OCI-LY7 (cell line): Measurements from ENCODE around the gene NPAS4. TPM values are rescaled to one million over a fixed set of nuclear protein-coding genes. Genes with fewer than 3 reads are reported as not detected.
A peak's percentile ranks its signal among the peaks of the same experiment; 100 is the strongest.

ENCODE experiments used
- BruUV-seq: library from RNA; stranded (reverse); fragments of 400-500 nt; replicated peaks from 2 replicates; lab custom pipeline; 2021; lab: Mats Ljungman, UMichigan
- CTCF ChIA-PET: fragments of 300-600 bp; sonication (Branson Sonifier 250); formaldehyde crosslinking; loops from one replicate; lab custom pipeline; 2022; ENCODE audit warnings: antibody characterized with exemption; ENCODE audit not compliant: unreplicated experiment; lab: Charles Lee
- POLR2A ChIA-PET: fragments of 300-600 bp; sonication (Branson Sonifier 250); formaldehyde crosslinking; loops from one replicate; lab custom pipeline; 2022; ENCODE audit warnings: antibody characterized with exemption; lab: Charles Lee
- DNase-seq: peaks from one replicate; pipeline ENCODE4 v3.0.0-alpha.2; 2015; ENCODE audit warnings: low spot score
- H2AFZ ChIP-seq: fragments of 200-600 bp; sonication (generic), shearing (Covaris generic); 2 replicates; pipeline ENCODE4 v1.6.1; 2014; ENCODE audit warnings: mild to moderate bottlenecking, antibody characterized with exemption, low read length, moderate library complexity
- H3K27ac ChIP-seq: fragments of 200-600 bp; sonication (generic); 2 replicates; pipeline ENCODE4 v1.5.1; 2014; ENCODE audit warnings: mixed run types, low read depth, mild to moderate bottlenecking, moderate library complexity, low read length, inconsistent platforms; ENCODE audit not compliant: poor library complexity, severe bottlenecking
- H3K36me3 ChIP-seq: fragments of 200-600 bp; sonication (generic); 2 replicates; pipeline ENCODE4 v1.6.1; 2014; ENCODE audit warnings: mild to moderate bottlenecking, antibody characterized with exemption, low read length, moderate library complexity, mixed read lengths; ENCODE audit not compliant: insufficient read depth
- H3K4me1 ChIP-seq: fragments of 200-600 bp; sonication (generic); 2 replicates; pipeline ENCODE4 v1.5.1; 2014; ENCODE audit warnings: mild to moderate bottlenecking, low read length; ENCODE audit not compliant: insufficient read depth, poor library complexity, severe bottlenecking
- H3K4me2 ChIP-seq: fragments of 200-600 bp; sonication (generic); 2 replicates; pipeline ENCODE4 v1.6.1; 2014; ENCODE audit warnings: mild to moderate bottlenecking, low read length
- H3K4me3 ChIP-seq: fragments of 200-600 bp; sonication (generic); 2 replicates; pipeline ENCODE4 v1.5.1; 2014; ENCODE audit warnings: mild to moderate bottlenecking, low read depth, low read length; ENCODE audit not compliant: poor library complexity, severe bottlenecking
- H3K79me2 ChIP-seq: fragments of 200-600 bp; sonication (generic); 2 replicates; pipeline ENCODE4 v1.6.1; 2016; ENCODE audit warnings: low read depth, mild to moderate bottlenecking, low read length, moderate library complexity, mixed read lengths; ENCODE audit not compliant: insufficient read depth
- H3K9me2 ChIP-seq: fragments of 200-600 bp; sonication (generic); 2 replicates; pipeline ENCODE4 v1.6.1; 2016; ENCODE audit warnings: mild to moderate bottlenecking, low read length, mixed read lengths; ENCODE audit not compliant: insufficient read depth
- H3K9me3 ChIP-seq: fragments of 200-600 bp; sonication (generic); 2 replicates; pipeline ENCODE4 v1.6.1; 2014; ENCODE audit warnings: mild to moderate bottlenecking, mixed run types, low read length, mixed read lengths
- H4K20me1 ChIP-seq: fragments of 200-600 bp; sonication (generic); 2 replicates; pipeline ENCODE4 v1.6.1; 2014; ENCODE audit warnings: mild to moderate bottlenecking, antibody characterized with exemption, low read length, moderate library complexity, mixed read lengths; ENCODE audit not compliant: insufficient read depth
- CTCF ChIP-seq: fragments of 200-600 bp; sonication (generic); conservative IDR thresholded peaks from 2 replicates; pipeline ENCODE4 v1.5.1; 2014; ENCODE audit warnings: mild to moderate bottlenecking, antibody characterized with exemption, low read length, moderate library complexity, mixed read lengths
- EZH2phosphoT487 ChIP-seq: fragments of 200-600 bp; sonication (generic); IDR thresholded peaks from 2 replicates; pipeline ENCODE4 v1.6.1; 2018; ENCODE audit warnings: low read depth, borderline replicate concordance, mild to moderate bottlenecking, mixed run types, antibody characterized with exemption, low read length, moderate library complexity, mixed read lengths
- intact Hi-C: fragments of 100-400 bp; cut with micrococcal nuclease; formaldehyde crosslinking; loops from one replicate; pipeline ENCODE4 v1.10.0; 2022; ENCODE audit not compliant: unreplicated experiment
- total RNA-seq, 2 experiments: library from RNA; depleted of rRNA in 1 of 2; stranded (reverse); fragments of >200 nt in 1 of 2; shearing (Covaris generic) in 1 of 2; gene quantifications; 2 replicates each; pipeline ENCODE4 v1.2.3, GENCODE V29; 2014 to 2022

The NPAS4 gene
- total RNA-seq, 2 experiments from 2014 or later, result not detected

GRCh38 chr11:66408488-66409214, 12.2 kb upstream of the NPAS4 start:
- no TSS peak for BruUV-seq
- Histone ChIP-seq H2AFZ (no peak overlapping the region), H4K20me1 (no peaks in the 10 kb centered on the region), H3K27ac (no peak overlapping the region), H3K4me2 (peak overlapping the region; percentile 66), H3K4me1 (peaks cover 4% of the 10 kb centered on the region), H3K79me2 (no peaks in the 10 kb centered on the region), H3K9me3 (no peaks in the 10 kb centered on the region), H3K36me3 (no peaks in the 10 kb centered on the region), H3K4me3 (no peak overlapping the region), H3K9me2 (no peaks in the 10 kb centered on the region)
- TF ChIP-seq CTCF (peak; percentile 100), EZH2phosphoT487 (no peak)
- peak; percentile 85 for DNase-seq
- ChIA-PET CTCF (interaction anchor here (0.6 kb wide), 1 partner anchor 70 kb away, joined by 3 read pairs; no protein-coding TSS in a partner anchor), POLR2A (no interaction called here)
- intact Hi-C loops, result loop anchor here (1.0 to 5.0 kb wide), 5 partner anchors 22 to 270 kb away; no protein-coding TSS in a partner anchor

GRCh38 chr11:66409226-66409625, 11.6 kb upstream of the NPAS4 start:
- H4K20me1 ChIP-seq, result no peaks in the 10 kb centered on the region
- CTCF ChIA-PET, result interaction anchor here (0.6 kb wide), 1 partner anchor 70 kb away, joined by 3 read pairs; no protein-coding TSS in a partner anchor
- intact Hi-C loops, result loop anchor here (5.0 kb wide), 1 partner anchor 168 kb away; no protein-coding TSS in a partner anchor
- DNase-seq, result no peak
- TF ChIP-seq EZH2phosphoT487, result no peak
- POLR2A ChIA-PET, result no interaction called here
- no TSS peak for BruUV-seq
- H3K9me3 ChIP-seq, result no peaks in the 10 kb centered on the region
- peaks cover 4% of the 10 kb centered on the region for H3K4me1 ChIP-seq
- H3K79me2 ChIP-seq, result no peaks in the 10 kb centered on the region
- H2AFZ ChIP-seq, result no peak overlapping the region
- H3K36me3 ChIP-seq, result no peaks in the 10 kb centered on the region
- H3K4me3 ChIP-seq, result no peak overlapping the region
- H3K27ac ChIP-seq, result no peak overlapping the region
- H3K9me2 ChIP-seq, result no peaks in the 10 kb centered on the region
- H3K4me2 ChIP-seq, result peak overlapping the region; percentile 66; the same call in 1 of the 2 replicates

GRCh38 chr11:66410191-66410590, 10.6 kb upstream of the NPAS4 start:
- Histone ChIP-seq H3K36me3 (no peaks in the 10 kb centered on the region), H3K9me3 (no peaks in the 10 kb centered on the region), H2AFZ (no peak overlapping the region), H4K20me1 (no peaks in the 10 kb centered on the region), H3K4me2 (no peak overlapping the region), H3K4me3 (no peak overlapping the region), H3K9me2 (no peaks in the 10 kb centered on the region), H3K79me2 (no peaks in the 10 kb centered on the region), H3K27ac (no peak overlapping the region), H3K4me1 (peaks cover 4% of the 10 kb centered on the region)
- ChIA-PET POLR2A (no interaction called here), CTCF (no interaction called here)
- no TSS peak for BruUV-seq
- no peak for TF ChIP-seq EZH2phosphoT487
- TF ChIP-seq CTCF, result no peak
- intact Hi-C loops, result no loop called here
- DNase-seq, result no peak
